NCI-H510A treated with DMSO at 0.1 percent for 48 hours (cell line): ENCODE results near the gene MACROD1.
A peak's percentile ranks its signal among the peaks of the same experiment; 100 is the strongest.

Experiments
- DNase-seq: peaks from one replicate; lab custom pipeline; 2025; lab: John Stamatoyannopoulos, UW

Gene MACROD1

GRCh38 chr11:64165842-64166635 lies at the start of gene MACROD1:
MACROD1 (minus strand) TSS chr11:64166113; CDS start chr11:64165994, 119 bp downstream.
- peak; percentile 91 for DNase-seq

GRCh38 chr11:64211181-64211872 lies 45.4 kb upstream of the MACROD1 start:
- DNase-seq: no peak

- no peak for DNase-seq
These were observed 44.5 kb upstream of the MACROD1 start for GRCh38 chr11:64210301-64211020.

- no peak for DNase-seq
These were observed 43.6 kb upstream of the MACROD1 start for GRCh38 chr11:64209563-64209843.

- DNase-seq: no peak
These were observed 43.1 kb upstream of the MACROD1 start for GRCh38 chr11:64208796-64209562.

- no peak for DNase-seq
These were observed 42.3 kb upstream of the MACROD1 start for GRCh38 chr11:64208086-64208795.

- no peak for DNase-seq
These were observed 41.6 kb upstream of the MACROD1 start for GRCh38 chr11:64207256-64208085.

- DNase-seq: no peak
These were observed 40.7 kb upstream of the MACROD1 start, which contains the start of gene FERMT3 for GRCh38 chr11:64206457-64207255. FERMT3 (plus strand) TSS chr11:64206721; CDS start chr11:64207365, 644 bp downstream.

GRCh38 chr11:64204464-64204989 lies 38.6 kb upstream of the MACROD1 start:
- peak; percentile 67 for DNase-seq

- DNase-seq: no peak
These were observed 38.1 kb upstream of the MACROD1 start for GRCh38 chr11:64204080-64204440.

- no peak for DNase-seq
These were observed 37.6 kb upstream of the MACROD1 start for GRCh38 chr11:64203421-64204079.

- DNase-seq: no peak
These were observed 37.1 kb upstream of the MACROD1 start for GRCh38 chr11:64202992-64203391.

- no peak for DNase-seq
These were observed 35.6 kb upstream of the MACROD1 start for GRCh38 chr11:64201543-64201942.

- DNase-seq: no peak
These were observed 32.6 kb upstream of the MACROD1 start for GRCh38 chr11:64198511-64198910.

- DNase-seq: no peak
These were observed 30.7 kb upstream of the MACROD1 start for GRCh38 chr11:64196626-64197025.

- DNase-seq: no peak
These were observed 26.5 kb upstream of the MACROD1 start for GRCh38 chr11:64192434-64192833.

GRCh38 chr11:64186492-64187165 lies 20.7 kb upstream of the MACROD1 start:
- DNase-seq: peak; percentile 9
